ENCODE measurements around the gene NHEJ1. TPM values are rescaled to one million over a fixed set of nuclear protein-coding genes. Genes with fewer than 3 reads are reported as not detected.

Gene NHEJ1
- total RNA-seq, 1 experiment from 2014 or later = 16.7 TPM

- no peaks in the 10 kb centered on the region for H3K36me3 ChIP-seq (ENCODE audit: low read depth, low read length)
- H4K20me1 ChIP-seq (ENCODE audit: low read length) = no peaks in the 10 kb centered on the region
- ATAC-seq = no peak
- H3K9me3 ChIP-seq (ENCODE audit: low read length) = no peaks in the 10 kb centered on the region
- no peak overlapping the region for H2AFZ ChIP-seq (ENCODE audit: low read length)
- no TSS peak for BruUV-seq (replicated peaks)
- DNase-seq = peak; percentile 5
- no peak overlapping the region for H3K27ac ChIP-seq (ENCODE audit: low read length)
- ChIA-PET CTCF (no interaction called here), POLR2A (ENCODE audit: unreplicated experiment) (no interaction called here)
- no peak overlapping the region for H3K4me2 ChIP-seq (ENCODE audit: low read length)
- no peak overlapping the region for H3K9ac ChIP-seq (ENCODE audit: low read length)
- intact Hi-C loops (cut with micrococcal nuclease) = no loop called here
- no peaks in the 10 kb centered on the region for H3K9me2 ChIP-seq (replicated peaks; ENCODE audit: low read length)
- H3K4me3 ChIP-seq (ENCODE audit: low read length) = no peak overlapping the region
- no peaks in the 10 kb centered on the region for H3F3A ChIP-seq (ENCODE audit: low read length, unreplicated experiment)
- TF ChIP-seq CTCF (conservative IDR thresholded peaks at IDR 0.05; ENCODE audit: low read depth, low read length) = no peak
- TF ChIP-seq EZH2phosphoT487 (IDR thresholded peaks at IDR 0.05; ENCODE audit: borderline replicate concordance, low read length) = no peak
- no peak for TF ChIP-seq EZH2 (IDR thresholded peaks at IDR 0.05; ENCODE audit: low read length, unreplicated experiment)
- no peaks in the 10 kb centered on the region for H3K79me2 ChIP-seq (ENCODE audit: low read length)
- H3K4me1 ChIP-seq (ENCODE audit: insufficient read depth, low read length) = no peaks in the 10 kb centered on the region
- no peaks in the 10 kb centered on the region for H3K27me3 ChIP-seq (ENCODE audit: low read length)
These were observed 72.8 kb downstream of the NHEJ1 start for GRCh38 chr2:219087848-219088247.

GRCh38 chr2:219087361-219087760, 73.3 kb downstream of the NHEJ1 start:
- no peak for ATAC-seq
- no peaks in the 10 kb centered on the region for H3K9me2 ChIP-seq (replicated peaks; ENCODE audit: low read length)
- no peak overlapping the region for H3K27ac ChIP-seq (ENCODE audit: low read length)
- intact Hi-C loops (cut with micrococcal nuclease) = no loop called here
- DNase-seq = no peak
- H3K4me3 ChIP-seq (ENCODE audit: low read length) = no peak overlapping the region
- H3K27me3 ChIP-seq (ENCODE audit: low read length) = no peaks in the 10 kb centered on the region
- no peaks in the 10 kb centered on the region for H3K9me3 ChIP-seq (ENCODE audit: low read length)
- no peaks in the 10 kb centered on the region for H3K79me2 ChIP-seq (ENCODE audit: low read length)
- no peaks in the 10 kb centered on the region for H4K20me1 ChIP-seq (ENCODE audit: low read length)
- BruUV-seq (replicated peaks) = no TSS peak
- CTCF ChIA-PET = no interaction called here
- H3K4me1 ChIP-seq (ENCODE audit: insufficient read depth, low read length) = no peaks in the 10 kb centered on the region
- no peaks in the 10 kb centered on the region for H3F3A ChIP-seq (ENCODE audit: low read length, unreplicated experiment)
- TF ChIP-seq EZH2phosphoT487 (IDR thresholded peaks at IDR 0.05; ENCODE audit: borderline replicate concordance, low read length) = no peak
- no peak for TF ChIP-seq EZH2 (IDR thresholded peaks at IDR 0.05; ENCODE audit: low read length, unreplicated experiment)
- TF ChIP-seq CTCF (conservative IDR thresholded peaks at IDR 0.05; ENCODE audit: low read depth, low read length) = no peak
- H3K9ac ChIP-seq (ENCODE audit: low read length) = no peak overlapping the region
- H3K4me2 ChIP-seq (ENCODE audit: low read length) = no peak overlapping the region
- H2AFZ ChIP-seq (ENCODE audit: low read length) = no peak overlapping the region
- no peaks in the 10 kb centered on the region for H3K36me3 ChIP-seq (ENCODE audit: low read depth, low read length)
- POLR2A ChIA-PET (ENCODE audit: unreplicated experiment) = no interaction called here

- no peak overlapping the region for H3K27ac ChIP-seq (ENCODE audit: low read length)
- intact Hi-C loops (cut with micrococcal nuclease) = no loop called here
- no peaks in the 10 kb centered on the region for H3K36me3 ChIP-seq (ENCODE audit: low read depth, low read length)
- no peaks in the 10 kb centered on the region for H3F3A ChIP-seq (ENCODE audit: low read length, unreplicated experiment)
- no peaks in the 10 kb centered on the region for H3K9me2 ChIP-seq (replicated peaks; ENCODE audit: low read length)
- ATAC-seq (no peak), DNase-seq (no peak)
- no peak overlapping the region for H2AFZ ChIP-seq (ENCODE audit: low read length)
- no peaks in the 10 kb centered on the region for H3K4me1 ChIP-seq (ENCODE audit: insufficient read depth, low read length)
- H3K9ac ChIP-seq (ENCODE audit: low read length) = no peak overlapping the region
- TF ChIP-seq CTCF (conservative IDR thresholded peaks at IDR 0.05; ENCODE audit: low read depth, low read length) (no peak), EZH2 (IDR thresholded peaks at IDR 0.05; ENCODE audit: low read length, unreplicated experiment) (no peak), EZH2phosphoT487 (IDR thresholded peaks at IDR 0.05; ENCODE audit: borderline replicate concordance, low read length) (no peak)
- no peak overlapping the region for H3K4me3 ChIP-seq (ENCODE audit: low read length)
- no peaks in the 10 kb centered on the region for H3K79me2 ChIP-seq (ENCODE audit: low read length)
- H3K9me3 ChIP-seq (ENCODE audit: low read length) = no peaks in the 10 kb centered on the region
- no peak overlapping the region for H3K4me2 ChIP-seq (ENCODE audit: low read length)
- ChIA-PET CTCF (no interaction called here), POLR2A (ENCODE audit: unreplicated experiment) (no interaction called here)
- H4K20me1 ChIP-seq (ENCODE audit: low read length) = no peaks in the 10 kb centered on the region
- no TSS peak for BruUV-seq (replicated peaks)
- H3K27me3 ChIP-seq (ENCODE audit: low read length) = no peaks in the 10 kb centered on the region
These were observed 74.4 kb downstream of the NHEJ1 start for GRCh38 chr2:219086196-219086595.

All from PC-3 (cell line).